Cardiac fibroblast (primary cell): ENCODE measurements around the gene STPG4.
A peak's percentile ranks its signal among the peaks of the same experiment; 100 is the strongest.

Source experiments
- DNase-seq, 2 donors: peaks; one replicate each; pipeline versions ENCODE4 v3.0.0 to v3.0.0-alpha.2; 2010; ENCODE audit warnings: low read depth in 2 of 2
- H3K4me3 ChIP-seq, 2 donors: replicated peaks in 1 of 2; 1 replicate in 1 of 2; 2 replicates in 1 of 2; pipeline ENCODE4 v1.5.1; 2011; ENCODE audit warnings: low read depth in 2 of 2, low read length in 2 of 2, mild to moderate bottlenecking in 2 of 2, moderate library complexity in 1 of 2
- TF ChIP-seq, protein P1 (sequence below): IDR thresholded peaks from one replicate; pipeline ENCODE4 v1.5.1; 2011; ENCODE audit warnings: low read depth, mild to moderate bottlenecking, low read length, inconsistent platforms

STPG4 gene

DNA sequence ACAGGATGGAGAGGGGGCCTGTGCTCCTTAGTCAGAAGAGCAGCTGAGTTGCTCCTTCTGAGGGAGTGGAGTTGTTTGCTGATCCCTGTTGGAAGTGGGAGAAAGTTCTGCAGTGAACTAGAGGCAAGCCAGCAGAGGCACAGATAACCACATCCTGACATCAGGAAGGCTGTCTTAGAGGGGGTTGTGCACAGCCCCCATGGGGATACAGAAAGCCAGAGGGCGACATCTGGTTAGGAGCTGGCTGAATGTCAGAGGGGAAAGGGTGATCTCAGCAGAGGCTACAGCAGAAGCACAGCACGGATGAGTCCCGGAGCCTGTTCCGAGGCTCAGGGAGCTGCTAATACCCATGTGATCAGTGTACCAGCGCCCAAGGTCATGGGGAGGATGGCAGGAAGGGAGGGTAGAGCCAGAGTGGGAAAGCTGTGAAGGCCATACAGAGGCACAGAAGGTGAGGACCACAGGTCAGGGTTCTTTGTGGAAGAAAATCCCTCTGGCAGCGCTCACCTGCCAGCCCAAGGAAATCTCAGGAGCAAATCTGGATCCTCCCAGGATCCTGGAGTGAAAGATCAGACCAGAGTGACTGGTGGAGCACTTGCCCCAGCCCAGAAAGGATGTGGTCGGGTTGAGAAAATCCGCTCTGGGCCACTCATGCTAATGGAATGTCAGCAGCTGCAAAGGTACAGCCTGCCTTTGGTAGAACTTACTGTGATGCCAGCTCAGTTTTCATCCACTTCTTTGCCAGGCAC lies 111.8 kb downstream of the STPG4 start:
- H3K4me3 ChIP-seq = peak overlapping the region in 1 of 2 donors; percentile 33

DNA sequence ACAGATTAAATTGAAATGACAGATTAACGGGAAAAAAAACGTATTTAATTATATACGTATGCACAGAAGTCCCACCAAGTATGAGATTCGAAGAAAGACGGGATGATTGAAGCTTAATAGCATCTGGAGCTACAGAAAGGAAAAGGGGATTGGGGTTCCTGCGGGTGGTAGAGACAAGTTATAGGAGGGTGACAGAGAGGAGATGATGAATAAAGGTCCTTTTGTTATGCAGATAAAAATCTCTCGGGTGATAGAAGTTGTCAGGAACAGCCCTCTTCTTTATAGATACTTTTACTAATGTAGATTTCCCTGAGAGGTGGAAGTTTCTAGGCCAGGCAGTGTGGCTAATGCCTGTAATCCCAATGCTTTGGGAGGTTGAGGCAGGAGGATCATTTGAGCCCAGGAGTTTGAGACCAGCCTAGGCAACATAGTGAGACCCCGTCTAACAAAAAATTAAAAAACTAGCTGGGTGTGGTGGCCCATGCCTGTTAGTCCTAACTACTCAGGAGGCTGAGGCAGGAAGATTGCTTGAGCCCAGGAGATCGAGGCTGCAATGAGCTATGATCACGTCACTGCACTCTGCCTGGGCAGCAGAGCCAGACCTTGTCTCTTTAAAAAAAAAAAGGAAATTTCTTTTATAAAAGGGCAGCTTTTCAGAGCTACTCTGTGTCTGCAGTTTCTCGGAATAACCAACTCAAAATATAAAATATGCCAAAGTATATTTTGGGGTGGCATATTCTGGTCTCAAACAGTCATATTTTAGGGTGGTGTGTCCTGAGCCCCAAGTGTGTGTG lies 113.0 kb downstream of the STPG4 start:
- H3K4me3 ChIP-seq = no peak overlapping the region
- peak in 1 of 2 donors; percentile 47 for DNase-seq
- TF ChIP-seq, protein P1, sequence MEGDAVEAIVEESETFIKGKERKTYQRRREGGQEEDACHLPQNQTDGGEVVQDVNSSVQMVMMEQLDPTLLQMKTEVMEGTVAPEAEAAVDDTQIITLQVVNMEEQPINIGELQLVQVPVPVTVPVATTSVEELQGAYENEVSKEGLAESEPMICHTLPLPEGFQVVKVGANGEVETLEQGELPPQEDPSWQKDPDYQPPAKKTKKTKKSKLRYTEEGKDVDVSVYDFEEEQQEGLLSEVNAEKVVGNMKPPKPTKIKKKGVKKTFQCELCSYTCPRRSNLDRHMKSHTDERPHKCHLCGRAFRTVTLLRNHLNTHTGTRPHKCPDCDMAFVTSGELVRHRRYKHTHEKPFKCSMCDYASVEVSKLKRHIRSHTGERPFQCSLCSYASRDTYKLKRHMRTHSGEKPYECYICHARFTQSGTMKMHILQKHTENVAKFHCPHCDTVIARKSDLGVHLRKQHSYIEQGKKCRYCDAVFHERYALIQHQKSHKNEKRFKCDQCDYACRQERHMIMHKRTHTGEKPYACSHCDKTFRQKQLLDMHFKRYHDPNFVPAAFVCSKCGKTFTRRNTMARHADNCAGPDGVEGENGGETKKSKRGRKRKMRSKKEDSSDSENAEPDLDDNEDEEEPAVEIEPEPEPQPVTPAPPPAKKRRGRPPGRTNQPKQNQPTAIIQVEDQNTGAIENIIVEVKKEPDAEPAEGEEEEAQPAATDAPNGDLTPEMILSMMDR = no peak

More for the DNA sequence above, 111.8 kb downstream of the STPG4 start:
- peak; percentile 90 to 96 for DNase-seq
- TF ChIP-seq, protein P1 = no peak

DNA sequence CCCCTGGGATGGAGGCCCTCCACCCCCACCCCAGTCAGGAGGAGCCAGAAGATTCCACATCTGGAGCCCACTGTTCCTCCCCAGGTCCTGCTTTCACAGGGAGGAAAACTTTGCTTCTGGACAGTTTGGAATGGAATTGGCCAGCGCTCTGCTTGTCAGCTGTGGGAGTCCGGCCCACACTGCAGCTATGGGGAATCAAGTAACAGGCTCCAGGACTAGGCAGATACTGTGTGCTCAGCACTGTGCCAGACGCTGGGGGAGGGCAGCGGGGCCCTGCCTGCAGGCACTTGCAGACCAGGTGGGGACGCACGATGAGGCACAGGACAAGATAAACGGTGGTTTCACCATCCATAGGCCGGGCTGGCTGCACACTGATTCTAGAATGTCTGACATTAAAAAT lies 114.0 kb downstream of the STPG4 start:
- H3K4me3 ChIP-seq = no peak overlapping the region

DNA sequence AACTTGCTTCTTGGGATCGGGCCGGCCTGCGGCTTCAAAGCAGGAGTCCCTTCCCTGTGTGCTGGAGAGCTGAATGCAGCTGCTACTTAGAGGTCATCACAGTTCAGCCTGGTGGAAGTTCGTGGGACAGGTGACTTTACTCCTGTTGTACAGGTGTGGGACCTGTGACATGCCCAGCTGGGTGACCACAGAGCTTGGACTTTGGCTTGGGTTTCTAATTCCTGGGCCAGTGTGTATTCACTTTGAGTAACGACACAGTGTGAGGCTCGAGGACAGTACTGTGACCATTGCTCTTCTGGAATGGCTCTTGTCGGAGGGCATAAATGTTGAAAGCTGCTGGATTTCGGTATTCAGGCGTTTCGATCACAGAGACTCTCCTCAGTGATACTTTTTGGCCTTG lies 114.5 kb downstream of the STPG4 start:
- TF ChIP-seq, protein P1 = no peak
- no peak for DNase-seq
- no peak overlapping the region for H3K4me3 ChIP-seq

More for the DNA sequence above, 114.0 kb downstream of the STPG4 start:
- peak in 1 of 2 donors; percentile 54 for DNase-seq
- TF ChIP-seq, protein P1 = no peak

DNA sequence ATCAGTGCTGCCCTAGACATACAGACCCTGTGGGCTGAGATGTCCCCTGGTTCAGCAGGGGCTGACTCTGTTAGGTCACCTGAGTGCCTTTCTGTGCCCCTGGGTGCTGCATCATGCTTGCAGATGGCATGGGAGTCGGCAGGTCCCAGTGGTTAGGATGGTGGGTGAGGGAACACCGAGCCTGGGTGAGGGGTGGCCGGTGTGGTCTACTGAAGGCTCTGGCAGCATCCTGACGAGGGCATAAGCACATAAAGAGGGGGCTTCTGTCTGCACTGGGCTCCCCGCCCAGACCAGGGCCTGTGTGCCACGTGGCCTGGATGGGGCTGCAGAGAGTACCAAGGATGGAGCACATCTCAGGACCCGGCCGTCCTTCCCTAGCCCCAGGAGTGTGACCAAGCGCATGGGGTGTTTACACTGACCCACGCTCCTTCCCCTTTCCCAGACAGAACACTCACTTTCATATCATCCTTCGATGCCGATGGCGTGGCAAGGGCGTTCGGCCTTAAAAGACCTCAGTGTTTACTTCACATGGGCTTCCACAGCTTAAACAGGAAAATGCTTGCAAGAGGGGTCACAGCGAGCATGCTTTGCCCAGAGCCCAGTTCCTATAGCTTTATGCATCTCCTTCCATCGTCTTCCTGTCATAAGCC lies 115.1 kb downstream of the STPG4 start:
- TF ChIP-seq, protein P1 = no peak
- H3K4me3 ChIP-seq = no peak overlapping the region
- DNase-seq = no peak

DNA sequence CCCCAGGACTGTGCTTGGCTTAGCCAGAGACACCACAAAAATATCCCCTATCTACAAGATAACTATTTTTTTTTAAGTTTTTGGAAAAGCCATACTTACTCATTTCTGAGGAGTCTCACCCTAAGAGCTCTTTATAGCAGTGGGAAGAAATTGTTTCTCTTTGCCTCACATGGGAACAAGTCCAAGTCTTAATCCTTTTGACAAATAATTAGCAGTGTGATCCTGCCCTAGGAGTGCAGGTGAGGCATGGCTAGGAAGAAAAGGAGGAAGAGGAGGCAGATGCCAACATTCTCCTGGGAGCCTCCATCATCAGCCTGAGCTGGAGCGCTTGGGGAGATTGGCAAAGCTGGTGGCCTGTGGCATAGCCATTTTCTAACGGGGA lies 115.6 kb downstream of the STPG4 start:
- TF ChIP-seq, protein P1 = no peak
- DNase-seq = no peak
- H3K4me3 ChIP-seq = no peak overlapping the region
